Measurements from ENCODE around the gene ANKRD34A.

ANKRD34A gene

GRCh38 chr1:145988773-145989172 is 24.4 kb upstream of the ANKRD34A start:
- TF ChIP-seq, protein P1, sequence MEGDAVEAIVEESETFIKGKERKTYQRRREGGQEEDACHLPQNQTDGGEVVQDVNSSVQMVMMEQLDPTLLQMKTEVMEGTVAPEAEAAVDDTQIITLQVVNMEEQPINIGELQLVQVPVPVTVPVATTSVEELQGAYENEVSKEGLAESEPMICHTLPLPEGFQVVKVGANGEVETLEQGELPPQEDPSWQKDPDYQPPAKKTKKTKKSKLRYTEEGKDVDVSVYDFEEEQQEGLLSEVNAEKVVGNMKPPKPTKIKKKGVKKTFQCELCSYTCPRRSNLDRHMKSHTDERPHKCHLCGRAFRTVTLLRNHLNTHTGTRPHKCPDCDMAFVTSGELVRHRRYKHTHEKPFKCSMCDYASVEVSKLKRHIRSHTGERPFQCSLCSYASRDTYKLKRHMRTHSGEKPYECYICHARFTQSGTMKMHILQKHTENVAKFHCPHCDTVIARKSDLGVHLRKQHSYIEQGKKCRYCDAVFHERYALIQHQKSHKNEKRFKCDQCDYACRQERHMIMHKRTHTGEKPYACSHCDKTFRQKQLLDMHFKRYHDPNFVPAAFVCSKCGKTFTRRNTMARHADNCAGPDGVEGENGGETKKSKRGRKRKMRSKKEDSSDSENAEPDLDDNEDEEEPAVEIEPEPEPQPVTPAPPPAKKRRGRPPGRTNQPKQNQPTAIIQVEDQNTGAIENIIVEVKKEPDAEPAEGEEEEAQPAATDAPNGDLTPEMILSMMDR (IDR thresholded peaks at IDR 0.05; ENCODE audit: low read length, missing control alignments), result no peak
- no peak for DNase-seq (ENCODE audit: low read depth)
- H3K4me3 ChIP-seq (replicated peaks; ENCODE audit: low read depth, low read length), result no peak overlapping the region

DNA sequence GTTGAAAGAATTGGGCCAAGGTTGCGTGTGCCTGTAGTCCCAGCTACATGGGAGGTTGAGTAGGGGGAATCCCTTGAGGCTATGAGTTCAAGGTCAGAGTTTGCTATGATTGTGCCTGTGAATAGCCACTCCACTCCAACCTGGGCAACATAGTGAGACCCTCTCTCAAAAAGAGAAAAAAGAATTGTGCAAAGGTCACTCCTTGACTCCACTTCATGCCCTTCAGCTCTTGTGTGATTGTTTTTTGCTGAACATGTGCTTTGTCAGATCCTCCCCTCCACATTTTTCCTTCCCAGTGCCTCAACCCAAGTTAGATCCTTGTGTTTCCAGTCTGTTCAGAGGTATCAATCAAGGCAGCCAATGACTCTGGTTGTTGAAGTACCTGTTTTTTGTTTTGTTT is 23.6 kb upstream of the ANKRD34A start:
- H3K4me3 ChIP-seq (replicated peaks; ENCODE audit: low read depth, low read length), result no peak overlapping the region
- DNase-seq (ENCODE audit: low read depth), result no peak
- TF ChIP-seq, protein P1 (IDR thresholded peaks at IDR 0.05; ENCODE audit: low read length, missing control alignments), result no peak

GRCh38 chr1:145986551-145986950 is 22.2 kb upstream of the ANKRD34A start:
- no peak overlapping the region for H3K4me3 ChIP-seq (replicated peaks; ENCODE audit: low read depth, low read length)
- TF ChIP-seq, protein P1 (IDR thresholded peaks at IDR 0.05; ENCODE audit: low read length, missing control alignments), result no peak
- DNase-seq (ENCODE audit: low read depth), result no peak

GRCh38 chr1:145985502-145986439 is 21.4 kb upstream of the ANKRD34A start:
- peak; percentile 86 for DNase-seq (ENCODE audit: low read depth)
- no peak overlapping the region for H3K4me3 ChIP-seq (replicated peaks; ENCODE audit: low read depth, low read length)
- TF ChIP-seq, protein P1 (IDR thresholded peaks at IDR 0.05; ENCODE audit: low read length, missing control alignments), result no peak

DNA sequence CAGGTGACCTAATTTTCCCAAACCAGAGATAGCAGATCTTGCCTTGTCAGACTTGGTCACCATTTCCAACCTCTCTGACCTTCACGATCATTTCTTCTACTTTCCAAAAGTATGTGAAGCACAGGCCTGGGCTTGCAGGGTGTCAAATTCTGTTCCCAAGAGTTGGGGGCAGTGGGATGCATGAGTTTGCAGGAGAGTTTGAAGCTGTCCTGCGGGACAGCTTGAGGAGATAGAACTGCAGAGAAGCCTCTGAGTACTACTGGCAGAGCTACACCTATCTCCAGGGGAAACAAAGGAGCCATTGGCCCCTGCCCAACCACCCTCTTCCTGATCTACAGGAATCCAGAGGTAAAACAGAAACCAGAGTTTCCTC is 20.7 kb upstream of the ANKRD34A start:
- H3K4me3 ChIP-seq (replicated peaks; ENCODE audit: low read depth, low read length), result no peak overlapping the region
- DNase-seq (ENCODE audit: low read depth), result no peak
- TF ChIP-seq, protein P1 (IDR thresholded peaks at IDR 0.05; ENCODE audit: low read length, missing control alignments), result no peak

GRCh38 chr1:145983960-145984830 is 19.8 kb upstream of the ANKRD34A start:
- DNase-seq (ENCODE audit: low read depth), result no peak
- TF ChIP-seq, protein P1 (IDR thresholded peaks at IDR 0.05; ENCODE audit: low read length, missing control alignments), result no peak
- H3K4me3 ChIP-seq (replicated peaks; ENCODE audit: low read depth, low read length), result no peak overlapping the region

All from fibroblast of pulmonary artery (primary cell).